Measurements from ENCODE around the gene MVB12B. TPM values are rescaled to one million over a fixed set of nuclear protein-coding genes. Genes with fewer than 3 reads are reported as not detected.

The MVB12B gene
- total and polyA plus RNA-seq, 2 of the 4 experiments (the other 2 are of a cell fraction) = 2.0 to 4.0 TPM

- H3K4me1 ChIP-seq (ENCODE audit: control insufficient read depth, insufficient read depth, low read length) = 0 out of 2 replicates have a peak, but pooled peaks cover 3% of the 10 kb centered on the region
- in situ Hi-C loops (cut with MboI; ENCODE audit: low sequenced_read_pairs) = no loop called here
- no peak overlapping the region for H2AK5ac ChIP-seq (ENCODE audit: low read depth, low read length)
- H4K91ac ChIP-seq (ENCODE audit: insufficient read depth, low read depth, low read length) = no peak overlapping the region
- no peak overlapping the region for H2AFZ ChIP-seq (replicated peaks; ENCODE audit: low read length, poor library complexity)
- no peaks in the 10 kb centered on the region for H4K20me1 ChIP-seq (ENCODE audit: insufficient read depth, low read length)
- H3K79me1 ChIP-seq (ENCODE audit: low read depth in 1 of 2, low read length in 2 of 2) = no peaks in the 10 kb centered on the region
- no peak overlapping the region for H3K56ac ChIP-seq (ENCODE audit: extremely low read depth, insufficient read depth, low read length)
- H3K9me1 ChIP-seq (ENCODE audit: insufficient read depth, low read length) = 0 out of 2 replicates have a peak, but pooled peaks cover 4% of the 10 kb centered on the region
- 100% methylated on average over 1 of the region's 7 CpGs; no CpG with 5 or more reads in 1 of the 2 experiments for WGBS, 2 experiments (ENCODE audit: extremely low coverage in 2 of 2, insufficient read length in 1 of 2)
- DNase-seq = no peak
- ATAC-seq (ENCODE audit: low read depth) = no peak
- no peak overlapping the region for H4K8ac ChIP-seq (ENCODE audit: low read depth in 2 of 2, low read length in 2 of 2)
- POLR2A ChIA-PET (ENCODE audit: unreplicated experiment) = no interaction called here
- no peak overlapping the region for H2AK9ac ChIP-seq (replicated peaks; ENCODE audit: low read depth, low read length, poor library complexity)
- no peak overlapping the region for H3K18ac ChIP-seq (ENCODE audit: low read depth, low read length)
- H3K4ac ChIP-seq (ENCODE audit: low read depth, low read length) = no peak overlapping the region
- TF ChIP-seq ELK1 (IDR thresholded peaks at IDR 0.05; ENCODE audit: borderline replicate concordance, low read depth, low read length) = no peak
- no peak for TF ChIP-seq RAD21 (IDR thresholded peaks at IDR 0.05; ENCODE audit: low read length)
- no peak for TF ChIP-seq CTCF (conservative IDR thresholded peaks at IDR 0.05; ENCODE audit: low read depth, low read length)
- TF ChIP-seq SMC3 (IDR thresholded peaks at IDR 0.05; ENCODE audit: low read depth, low read length) = no peak
- TF ChIP-seq CEBPB (IDR thresholded peaks at IDR 0.05; ENCODE audit: low read depth, low read length) = no peak
- no peak for TF ChIP-seq POLR2A (IDR thresholded peaks at IDR 0.05; ENCODE audit: low read depth, low read length)
- no peak for TF ChIP-seq CHD1 (IDR thresholded peaks at IDR 0.05; ENCODE audit: low read depth, low read length)
- TF ChIP-seq RFX5 (IDR thresholded peaks at IDR 0.05; ENCODE audit: low read depth, low read length) = no peak
- no peak for TF ChIP-seq RCOR1 (IDR thresholded peaks at IDR 0.05; ENCODE audit: insufficient replicate concordance, low read length)
- no peak for TF ChIP-seq NFE2L2 (IDR thresholded peaks at IDR 0.05; ENCODE audit: low read depth, low read length)
- no peak for TF ChIP-seq MAZ (IDR thresholded peaks at IDR 0.05; ENCODE audit: borderline replicate concordance, low read depth, low read length)
- no peak for TF ChIP-seq MAFK (IDR thresholded peaks at IDR 0.05; ENCODE audit: low read depth, low read length)
- no peak for TF ChIP-seq BHLHE40 (IDR thresholded peaks at IDR 0.05; ENCODE audit: low read depth, low read length)
- no peak for TF ChIP-seq MXI1 (IDR thresholded peaks at IDR 0.05; ENCODE audit: borderline replicate concordance, low read depth, low read length)
- no peak for TF ChIP-seq FOS (IDR thresholded peaks at IDR 0.05; ENCODE audit: low read depth, low read length)
- TF ChIP-seq USF2 (IDR thresholded peaks at IDR 0.05; ENCODE audit: low read depth, low read length) = no peak
- no peak overlapping the region for H3K27ac ChIP-seq (ENCODE audit: insufficient read depth, low read length)
- no TSS peak for BruUV-seq (replicated peaks)
- no peaks in the 10 kb centered on the region for H3K27me3 ChIP-seq (ENCODE audit: control insufficient read depth, insufficient read depth, low read length)
- no peak overlapping the region for H3K4me2 ChIP-seq (ENCODE audit: low read depth, low read length)
- H3K9me3 ChIP-seq (ENCODE audit: control insufficient read depth, insufficient read depth, low read length) = no peaks in the 10 kb centered on the region
- H3K23ac ChIP-seq (ENCODE audit: low read depth, low read length) = no peak overlapping the region
- H2BK5ac ChIP-seq (ENCODE audit: low read depth, low read length, poor library complexity, severe bottlenecking) = no peak overlapping the region
- dilution Hi-C loops (cut with HindIII; ENCODE audit: low sequenced_read_pairs, unreplicated experiment) = no loop called here
- no peak overlapping the region for H3K14ac ChIP-seq (replicated peaks; ENCODE audit: low read depth, low read length)
- no peak overlapping the region for H2BK20ac ChIP-seq (ENCODE audit: low read depth, low read length)
- H2BK15ac ChIP-seq (ENCODE audit: low read depth, low read length) = no peak overlapping the region
- H3K4me3 ChIP-seq (ENCODE audit: insufficient read depth, low read depth, low read length) = no peak overlapping the region
- H3K36me3 ChIP-seq (ENCODE audit: control insufficient read depth, insufficient read depth, low read length) = no peaks in the 10 kb centered on the region
- CTCF ChIA-PET = interaction anchor here (0.9 kb wide), 1 partner anchor 35 kb away, joined by 4 read pairs; no protein-coding TSS in a partner anchor
- no peak overlapping the region for H4K5ac ChIP-seq (ENCODE audit: low read depth, low read length)
- H3K9ac ChIP-seq (ENCODE audit: low read depth, low read length) = no peak overlapping the region
- H2BK120ac ChIP-seq (ENCODE audit: low read depth, low read length) = no peak overlapping the region
- intact Hi-C loops (cut with micrococcal nuclease) = no loop called here
Measured at GRCh38 chr9:126384926-126385325, 58.3 kb downstream of the MVB12B start.
